ENCODE data around the gene BOD1L1. TPM values are rescaled to one million over a fixed set of nuclear protein-coding genes. Genes with fewer than 3 reads are reported as not detected.

Gene BOD1L1
- total RNA-seq, 1 experiment from 2014 or later, result 37.2 TPM

DNA sequence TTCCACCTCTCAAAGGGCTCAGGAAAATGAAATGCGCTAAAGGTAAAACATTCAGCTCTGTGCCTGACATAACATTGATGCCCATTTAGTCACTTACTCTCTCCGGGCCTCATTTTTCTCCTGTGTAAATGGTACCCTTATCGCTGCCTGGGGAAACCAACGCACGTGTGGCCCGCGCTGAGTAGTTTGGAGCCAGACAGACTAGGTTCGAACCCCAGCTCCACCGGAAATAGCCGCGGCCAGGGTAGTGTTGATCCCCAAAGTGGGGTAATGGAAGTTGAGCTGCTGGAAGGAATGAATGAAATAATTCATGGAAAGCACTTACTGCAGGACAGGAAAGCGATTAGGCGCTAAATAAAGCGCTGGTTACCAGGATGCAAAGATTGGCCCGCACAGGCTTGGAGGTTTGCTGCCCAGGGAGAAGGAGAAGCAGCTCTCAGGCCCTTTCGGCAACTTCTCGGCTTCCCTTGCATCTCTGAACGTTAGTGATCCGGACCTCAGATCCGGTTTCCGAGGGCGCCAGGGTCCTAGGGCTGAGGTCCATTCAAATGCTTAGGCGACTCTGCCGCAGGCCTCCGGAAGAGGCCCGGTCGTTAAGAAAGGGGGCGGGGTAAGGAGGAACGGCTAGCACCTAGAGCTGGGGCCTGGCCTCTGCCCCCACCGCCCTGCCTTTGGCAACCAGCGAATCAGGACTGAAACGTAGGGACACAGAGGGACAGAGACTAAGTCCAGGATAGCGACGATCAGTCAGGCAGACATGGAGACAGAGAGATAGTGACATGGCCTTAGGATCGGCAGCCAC is 96.5 kb downstream of the BOD1L1 start:
- no peaks in the 10 kb centered on the region for H3K4me1 Mint-ChIP-seq (ENCODE audit: low read depth, unreplicated experiment)
- no peaks in the 10 kb centered on the region for H3K36me3 Mint-ChIP-seq (ENCODE audit: insufficient read depth, unreplicated experiment)
- intact Hi-C loops (cut with micrococcal nuclease; ENCODE audit: unreplicated experiment), result no loop called here
- H3K27me3 Mint-ChIP-seq (ENCODE audit: insufficient read depth, unreplicated experiment), result no peaks in the 10 kb centered on the region
- no peak overlapping the region for H3K4me3 ChIP-seq (ENCODE audit: low read depth, low read length)
- H3K36me3 ChIP-seq (ENCODE audit: control insufficient read depth, insufficient read depth, low read length), result no peaks in the 10 kb centered on the region
- TF ChIP-seq, protein P1, sequence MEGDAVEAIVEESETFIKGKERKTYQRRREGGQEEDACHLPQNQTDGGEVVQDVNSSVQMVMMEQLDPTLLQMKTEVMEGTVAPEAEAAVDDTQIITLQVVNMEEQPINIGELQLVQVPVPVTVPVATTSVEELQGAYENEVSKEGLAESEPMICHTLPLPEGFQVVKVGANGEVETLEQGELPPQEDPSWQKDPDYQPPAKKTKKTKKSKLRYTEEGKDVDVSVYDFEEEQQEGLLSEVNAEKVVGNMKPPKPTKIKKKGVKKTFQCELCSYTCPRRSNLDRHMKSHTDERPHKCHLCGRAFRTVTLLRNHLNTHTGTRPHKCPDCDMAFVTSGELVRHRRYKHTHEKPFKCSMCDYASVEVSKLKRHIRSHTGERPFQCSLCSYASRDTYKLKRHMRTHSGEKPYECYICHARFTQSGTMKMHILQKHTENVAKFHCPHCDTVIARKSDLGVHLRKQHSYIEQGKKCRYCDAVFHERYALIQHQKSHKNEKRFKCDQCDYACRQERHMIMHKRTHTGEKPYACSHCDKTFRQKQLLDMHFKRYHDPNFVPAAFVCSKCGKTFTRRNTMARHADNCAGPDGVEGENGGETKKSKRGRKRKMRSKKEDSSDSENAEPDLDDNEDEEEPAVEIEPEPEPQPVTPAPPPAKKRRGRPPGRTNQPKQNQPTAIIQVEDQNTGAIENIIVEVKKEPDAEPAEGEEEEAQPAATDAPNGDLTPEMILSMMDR (IDR thresholded peaks at IDR 0.05; ENCODE audit: insufficient read depth in 1 of 2, low read depth in 1 of 2, low read length in 1 of 2, severe bottlenecking in 1 of 2, unreplicated experiment in 1 of 2), result no peak
- CTCF ChIA-PET, result interaction anchor here (1.0 kb wide), 1 partner anchor 13 kb away, joined by 8 read pairs; the partner anchor contains the start of gene NKX3-2
- no peak overlapping the region for H3K4me3 Mint-ChIP-seq (ENCODE audit: unreplicated experiment)
- no peaks in the 10 kb centered on the region for H3K9me3 ChIP-seq
- no TSS peak for BruUV-seq (replicated peaks)
- H3K27ac Mint-ChIP-seq (ENCODE audit: unreplicated experiment), result no peak overlapping the region
- DNase-seq, result no peak
- no peaks in the 10 kb centered on the region for H3K4me1 ChIP-seq
- H3K27me3 ChIP-seq (replicated peaks; ENCODE audit: control insufficient read depth, insufficient read depth, low read length), result no peaks in the 10 kb centered on the region
- POLR2A ChIA-PET, result no interaction called here
- no peaks in the 10 kb centered on the region for H3K9me3 Mint-ChIP-seq (ENCODE audit: unreplicated experiment)

DNA sequence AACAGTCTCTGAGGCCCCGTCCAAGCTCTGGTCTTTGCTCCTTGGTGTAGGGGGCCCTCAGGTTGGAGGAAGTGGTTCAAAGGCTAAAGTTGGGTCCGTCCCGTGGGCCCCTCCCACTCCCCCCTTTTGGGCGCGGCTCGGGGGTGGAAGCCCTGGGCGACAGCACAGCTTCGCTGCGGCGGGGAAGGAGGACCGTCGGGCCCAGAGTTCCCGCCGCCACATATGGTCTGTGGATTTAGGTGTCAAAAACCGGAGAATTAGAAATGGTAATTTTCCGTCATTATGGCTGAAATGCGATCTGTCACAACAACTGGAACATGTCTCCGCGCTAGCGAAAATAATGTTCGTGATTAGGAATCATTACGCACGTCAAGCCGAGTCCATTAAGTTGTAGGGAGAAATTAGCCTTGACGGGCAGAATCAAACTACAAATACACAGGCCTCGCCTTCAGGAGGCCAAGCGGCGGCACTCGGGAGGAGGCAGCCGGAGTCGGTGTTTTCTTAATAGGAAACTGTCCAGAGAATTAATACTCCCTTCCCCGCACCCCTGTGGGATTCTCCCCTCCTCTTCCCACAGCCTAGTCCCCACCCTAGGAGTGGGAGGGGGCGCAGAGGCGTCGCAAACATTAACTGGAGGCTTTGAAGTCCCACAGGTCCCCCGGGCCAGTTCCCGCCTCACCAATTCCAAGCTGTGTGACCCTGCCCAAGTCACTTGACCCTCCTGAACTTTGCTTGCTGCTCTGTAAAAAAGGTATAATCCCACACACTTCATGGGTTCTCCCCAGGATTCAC is 98.2 kb downstream of the BOD1L1 start:
- H3K36me3 Mint-ChIP-seq (ENCODE audit: insufficient read depth, unreplicated experiment), result no peaks in the 10 kb centered on the region
- Histone ChIP-seq H3K9me3 (no peaks in the 10 kb centered on the region), H3K36me3 (ENCODE audit: control insufficient read depth, insufficient read depth, low read length) (no peaks in the 10 kb centered on the region), H3K4me1 (no peaks in the 10 kb centered on the region), H3K4me3 (ENCODE audit: low read depth, low read length) (no peak overlapping the region), H3K27me3 (replicated peaks; ENCODE audit: control insufficient read depth, insufficient read depth, low read length) (no peaks in the 10 kb centered on the region)
- no peak overlapping the region for H3K27ac Mint-ChIP-seq (ENCODE audit: unreplicated experiment)
- H3K4me3 Mint-ChIP-seq (ENCODE audit: unreplicated experiment), result no peak overlapping the region
- ChIA-PET CTCF (no interaction called here), POLR2A (no interaction called here)
- no peaks in the 10 kb centered on the region for H3K4me1 Mint-ChIP-seq (ENCODE audit: low read depth, unreplicated experiment)
- BruUV-seq (replicated peaks), result no TSS peak
- intact Hi-C loops (cut with micrococcal nuclease; ENCODE audit: unreplicated experiment), result no loop called here
- TF ChIP-seq, protein P1 (IDR thresholded peaks at IDR 0.05; ENCODE audit: insufficient read depth in 1 of 2, low read depth in 1 of 2, low read length in 1 of 2, severe bottlenecking in 1 of 2, unreplicated experiment in 1 of 2), result no peak
- H3K9me3 Mint-ChIP-seq (ENCODE audit: unreplicated experiment), result no peaks in the 10 kb centered on the region
- no peaks in the 10 kb centered on the region for H3K27me3 Mint-ChIP-seq (ENCODE audit: insufficient read depth, unreplicated experiment)
- no peak for DNase-seq

DNA sequence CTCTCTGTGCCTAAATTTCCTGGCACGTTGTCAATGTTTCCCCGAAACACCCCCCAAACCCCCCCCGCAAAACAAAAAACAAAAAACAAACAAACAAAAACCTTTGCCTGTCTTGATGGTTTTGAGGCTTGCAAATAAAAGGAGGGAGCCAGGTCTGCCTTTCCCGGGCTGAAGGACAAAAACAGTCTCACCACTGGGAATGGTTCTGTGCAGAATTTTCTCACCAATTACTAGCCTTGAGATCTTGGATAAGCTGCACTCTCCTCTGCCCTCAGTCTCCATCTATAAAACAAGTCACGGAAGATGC is 98.8 kb downstream of the BOD1L1 start:
- Histone ChIP-seq H3K4me3 (ENCODE audit: low read depth, low read length) (no peak overlapping the region), H3K9me3 (no peaks in the 10 kb centered on the region), H3K27me3 (replicated peaks; ENCODE audit: control insufficient read depth, insufficient read depth, low read length) (no peaks in the 10 kb centered on the region), H3K36me3 (ENCODE audit: control insufficient read depth, insufficient read depth, low read length) (no peaks in the 10 kb centered on the region), H3K4me1 (no peaks in the 10 kb centered on the region)
- TF ChIP-seq, protein P1 (IDR thresholded peaks at IDR 0.05; ENCODE audit: insufficient read depth in 1 of 2, low read depth in 1 of 2, low read length in 1 of 2, severe bottlenecking in 1 of 2, unreplicated experiment in 1 of 2), result no peak
- CTCF ChIA-PET, result no interaction called here
- Mint-ChIP-seq H3K27ac (ENCODE audit: unreplicated experiment) (no peak overlapping the region), H3K36me3 (ENCODE audit: insufficient read depth, unreplicated experiment) (no peaks in the 10 kb centered on the region), H3K4me3 (ENCODE audit: unreplicated experiment) (no peak overlapping the region), H3K4me1 (ENCODE audit: low read depth, unreplicated experiment) (no peaks in the 10 kb centered on the region), H3K9me3 (ENCODE audit: unreplicated experiment) (no peaks in the 10 kb centered on the region), H3K27me3 (ENCODE audit: insufficient read depth, unreplicated experiment) (no peaks in the 10 kb centered on the region)
- POLR2A ChIA-PET, result no interaction called here
- no TSS peak for BruUV-seq (replicated peaks)
- DNase-seq, result no peak
- intact Hi-C loops (cut with micrococcal nuclease; ENCODE audit: unreplicated experiment), result no loop called here

Data from Caco-2 (cell line).